GM19455 (cell line): ENCODE results near the gene CDH12.
"Not testable (repeated sequence)": the region's sequence is repeated elsewhere in the genome, so short reads cannot be mapped to it uniquely, and the experiment has no call there.

ENCODE experiments used
- ATAC-seq: cut with Tn5 transposase; IDR thresholded peaks from one replicate; pipeline ENCODE4 v1.9.1; 2021; ENCODE audit not compliant: unreplicated experiment

CDH12 gene

DNA sequence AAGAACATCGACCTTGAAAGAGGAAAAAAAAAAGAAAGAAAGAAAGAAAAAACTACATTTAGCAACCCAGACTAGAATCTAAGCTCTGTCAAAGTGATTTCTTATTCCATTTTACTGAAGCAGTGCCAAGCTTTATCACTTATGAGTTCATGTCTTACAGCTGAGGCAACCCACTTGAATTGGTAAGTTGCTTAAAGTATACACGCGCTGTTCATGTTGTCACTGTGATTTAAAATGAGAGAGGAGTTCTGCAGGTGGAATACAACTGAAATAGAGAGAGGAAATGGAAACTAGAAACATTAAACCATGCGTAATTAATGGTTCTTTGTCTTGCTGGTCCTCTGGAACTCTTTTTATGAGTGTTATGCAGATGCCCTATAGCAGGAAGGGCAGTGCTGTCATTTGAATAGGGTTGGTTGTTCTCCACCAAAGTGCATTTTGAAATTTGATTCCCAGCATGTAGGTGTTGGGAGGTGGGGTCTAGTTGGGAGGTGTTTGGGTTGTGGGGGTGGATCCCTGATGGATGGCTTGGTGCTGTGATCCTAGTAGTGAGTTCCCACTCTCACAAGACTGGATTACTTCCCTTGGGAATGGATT, 665.4 kb downstream of the CDH12 start:
- ATAC-seq, result not testable (repeated sequence)

GRCh38 chr5:22169226-22169625, 683.9 kb downstream of the CDH12 start:
- not testable (repeated sequence) for ATAC-seq

- not testable (repeated sequence) for ATAC-seq
These were observed 684.4 kb downstream of the CDH12 start for GRCh38 chr5:22168704-22169103.

DNA sequence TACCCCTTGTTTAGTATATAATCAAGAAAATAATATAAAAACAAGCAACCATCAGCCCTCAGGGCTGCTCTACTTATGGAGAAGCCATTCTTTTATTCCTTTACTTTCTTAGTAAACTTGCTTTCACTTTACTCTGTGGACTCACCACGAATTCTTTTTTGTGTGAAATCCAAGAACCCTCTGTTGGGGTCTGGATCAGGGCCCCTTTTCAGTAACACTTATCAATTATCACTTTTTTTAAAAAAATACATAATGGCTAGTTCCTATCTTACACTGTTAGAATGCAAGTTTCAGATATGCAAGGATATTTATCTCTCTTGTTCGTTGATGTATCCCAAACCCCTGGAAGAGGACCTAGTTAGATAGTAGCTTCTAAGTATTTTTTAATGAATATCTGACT, 687.2 kb downstream of the CDH12 start:
- ATAC-seq, result not testable (repeated sequence)

DNA sequence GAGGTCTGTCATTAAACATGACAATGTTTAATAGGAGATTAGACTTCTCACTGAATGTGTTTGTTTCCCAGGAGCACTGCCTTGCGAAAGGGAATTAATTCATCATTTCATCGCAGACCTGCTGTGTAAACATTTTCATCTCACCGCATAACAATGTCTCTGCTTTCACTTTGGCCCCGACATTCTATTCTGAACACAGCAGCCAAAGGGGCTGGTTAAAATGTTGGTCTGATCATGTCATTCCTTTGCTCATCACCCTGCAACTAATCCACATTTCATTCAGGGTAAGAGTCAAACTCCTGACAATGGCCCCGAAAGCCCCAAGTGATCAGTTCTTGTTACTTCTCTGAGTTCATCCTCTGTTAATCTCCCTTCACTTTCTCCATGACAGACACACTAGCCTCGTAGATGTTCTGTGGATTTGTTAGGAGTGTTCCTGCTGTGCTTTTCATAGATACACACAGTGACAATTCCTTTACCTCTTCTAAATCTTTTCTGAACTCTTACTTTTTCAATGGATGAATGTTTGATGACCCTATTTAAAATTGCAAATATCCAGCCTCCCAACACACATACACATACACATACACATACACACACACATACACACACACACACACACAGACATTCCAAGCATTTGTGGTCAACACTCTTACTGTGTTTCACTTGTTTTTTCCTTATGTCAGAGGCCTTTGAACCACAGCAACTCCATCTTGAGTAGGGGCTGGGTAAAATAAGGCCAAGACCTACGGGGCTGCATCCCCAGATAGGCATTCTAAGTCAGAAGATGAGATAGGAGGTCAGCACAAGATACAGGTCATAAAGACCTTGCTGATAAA, 688.0 kb downstream of the CDH12 start:
- ATAC-seq, result not testable (repeated sequence)

DNA sequence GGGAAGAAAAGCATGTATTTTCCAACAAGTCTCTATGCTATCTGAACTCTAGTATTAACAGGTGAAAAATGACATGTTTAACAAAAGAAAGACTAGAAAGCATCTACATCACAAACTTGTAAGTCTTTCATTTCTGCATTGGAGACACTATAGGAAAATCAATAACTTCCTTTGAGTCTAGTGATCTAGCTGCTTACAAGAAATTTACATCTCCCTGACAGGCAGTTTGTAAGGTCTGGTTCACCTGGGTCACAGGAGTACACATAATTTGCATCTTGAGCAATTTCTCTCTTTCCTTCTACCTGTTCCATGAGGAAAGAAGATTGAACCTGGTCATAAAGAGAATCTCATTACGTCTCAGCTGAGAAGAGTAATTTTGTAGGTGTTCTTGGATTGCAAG, 696.2 kb downstream of the CDH12 start:
- not testable (repeated sequence) for ATAC-seq

GRCh38 chr5:22154779-22155178, 698.4 kb downstream of the CDH12 start:
- not testable (repeated sequence) for ATAC-seq

GRCh38 chr5:22151801-22152200, 701.3 kb downstream of the CDH12 start:
- ATAC-seq, result not testable (repeated sequence)

DNA sequence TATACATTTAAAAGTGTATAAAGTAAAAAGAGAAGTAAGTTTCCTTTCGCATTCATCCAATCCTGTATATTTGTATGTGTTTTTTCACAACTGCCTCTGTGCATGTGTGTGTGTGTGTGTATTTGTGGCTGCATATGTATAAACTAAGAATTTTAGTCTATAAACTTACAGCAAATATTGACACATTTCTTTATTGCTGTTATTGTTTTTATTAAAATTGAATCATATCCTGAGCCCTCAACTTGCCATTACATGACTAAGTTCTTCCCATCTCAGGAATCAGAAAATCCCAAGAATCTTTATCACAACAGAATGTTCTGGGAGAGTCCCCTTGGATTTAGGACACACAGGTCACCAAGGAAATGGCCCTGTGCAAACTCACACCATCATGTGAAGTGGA, 712.7 kb downstream of the CDH12 start:
- not testable (repeated sequence) for ATAC-seq

DNA sequence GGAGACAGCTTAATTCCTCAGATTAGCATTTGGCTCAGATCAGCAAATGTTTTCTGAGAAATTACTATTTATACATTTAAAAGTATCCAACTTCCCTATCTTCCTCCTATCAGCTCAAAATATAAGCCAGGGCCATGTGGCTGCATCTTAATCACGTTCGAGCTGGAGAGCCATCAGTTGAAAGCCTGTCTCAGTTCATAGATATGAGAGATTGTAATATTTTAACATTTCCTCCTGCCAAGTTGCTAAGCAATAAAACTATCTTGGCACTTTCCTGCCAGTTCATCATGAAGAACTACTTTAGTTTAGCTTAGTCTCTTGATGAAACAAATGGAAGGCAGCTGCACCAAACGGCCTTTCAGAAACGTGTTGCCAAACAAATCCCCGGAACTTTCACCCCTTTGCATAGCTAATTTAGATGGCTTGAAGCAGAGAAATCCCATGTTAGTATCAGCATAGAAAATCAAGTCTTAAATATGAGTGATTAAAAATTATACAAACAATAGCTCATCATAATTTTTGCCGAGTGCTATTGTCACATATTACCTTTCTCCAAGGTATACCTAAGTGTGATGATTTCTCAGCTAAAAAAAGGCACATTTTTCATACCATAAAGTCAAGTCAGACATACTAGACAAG, 713.4 kb downstream of the CDH12 start:
- not testable (repeated sequence) for ATAC-seq

DNA sequence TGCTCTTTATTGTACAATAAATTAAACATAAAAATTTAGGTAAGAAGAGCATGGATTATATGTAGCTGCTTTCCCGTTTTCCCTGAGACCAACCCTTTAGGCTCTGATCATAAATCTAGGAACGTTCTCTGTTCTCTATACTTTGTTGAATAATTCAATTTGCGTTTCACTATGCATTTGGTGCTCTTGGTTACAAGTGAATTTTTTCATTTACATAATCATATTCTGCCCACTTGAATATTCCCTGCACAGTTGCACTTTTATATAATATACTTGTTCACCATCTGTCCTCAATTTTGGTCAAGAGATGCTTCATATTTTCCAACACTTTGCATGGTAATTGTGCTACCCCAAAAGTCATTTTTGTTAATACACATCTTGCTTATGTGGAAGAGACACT, 741.8 kb downstream of the CDH12 start:
- ATAC-seq, result no peak

DNA sequence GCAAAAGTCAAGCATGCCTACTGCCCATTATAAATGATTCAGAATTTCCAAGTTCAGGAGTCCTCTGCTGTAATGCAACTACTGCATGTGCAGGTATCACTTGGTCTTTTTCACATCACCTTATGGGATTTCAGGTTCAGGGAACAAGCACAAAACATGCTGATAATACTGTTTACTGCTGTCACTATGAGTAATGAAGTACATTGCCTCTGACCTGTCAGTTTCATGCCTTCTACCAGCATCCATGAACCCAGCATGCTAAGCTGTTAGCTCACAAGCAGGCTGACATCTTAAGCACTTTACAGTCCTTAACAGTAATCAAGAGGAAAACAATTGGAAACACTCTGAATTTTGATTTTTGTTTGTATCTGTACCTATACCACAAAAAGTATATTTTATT, 743.8 kb downstream of the CDH12 start:
- no peak for ATAC-seq

DNA sequence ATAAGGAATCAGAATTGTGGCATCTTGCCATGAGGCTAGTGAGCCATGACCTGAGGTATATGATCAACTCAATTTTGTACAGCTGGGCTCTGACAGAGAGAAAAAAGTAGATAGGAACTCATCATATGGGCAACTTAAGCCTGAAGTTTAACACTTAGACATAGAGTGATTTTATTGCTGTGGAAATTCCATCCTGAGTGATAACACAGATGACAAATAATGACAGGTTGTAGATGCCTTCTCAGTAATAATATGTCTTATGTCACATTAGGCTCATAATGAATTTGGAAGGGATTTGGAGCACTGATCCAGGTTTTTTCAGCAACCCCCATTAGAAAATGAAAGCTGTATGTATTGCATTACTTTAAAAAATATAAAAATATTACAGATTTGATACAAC, 744.6 kb downstream of the CDH12 start:
- ATAC-seq, result no peak

GRCh38 chr5:22102823-22103359, 750.3 kb downstream of the CDH12 start:
- no peak for ATAC-seq

DNA sequence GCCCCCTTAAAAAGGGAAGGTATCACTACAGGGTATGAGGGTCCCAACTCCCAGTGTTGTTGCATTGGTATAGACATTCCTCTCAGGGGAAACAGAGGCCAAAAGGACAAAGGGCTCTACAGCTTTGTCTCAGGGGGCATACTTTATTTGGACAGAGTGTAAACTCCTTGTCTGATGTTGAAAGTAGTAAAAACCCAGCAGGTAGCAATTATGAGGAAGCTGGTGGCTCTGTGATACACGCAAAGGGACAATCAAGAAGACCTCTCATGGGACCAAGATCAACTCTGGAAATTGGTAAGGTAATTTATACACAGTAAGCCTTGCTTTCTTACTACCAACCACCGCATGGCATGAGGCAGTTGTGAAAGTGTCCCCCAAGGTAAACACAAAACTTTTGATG, 764.6 kb downstream of the CDH12 start:
- ATAC-seq, result no peak

GRCh38 chr5:22079566-22079965, 773.6 kb downstream of the CDH12 start:
- ATAC-seq, result no peak

DNA sequence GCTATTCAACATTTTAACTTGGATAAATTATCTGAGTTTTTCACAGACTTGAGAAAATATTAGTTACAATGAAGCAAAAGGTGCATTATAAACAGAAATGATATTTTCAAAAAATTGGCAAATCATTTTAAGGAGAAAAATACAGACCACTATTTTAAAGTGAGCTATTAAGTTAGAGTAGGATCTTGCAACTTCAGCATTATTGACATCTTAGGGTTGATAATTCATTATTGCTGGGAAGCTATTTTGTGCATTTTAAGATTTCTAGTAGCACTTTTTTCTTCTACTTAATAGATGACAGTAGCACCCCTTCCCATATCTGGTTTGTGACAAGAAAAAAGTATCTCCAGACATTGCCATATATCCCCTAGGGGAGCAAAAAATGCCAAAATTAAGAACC, 774.1 kb downstream of the CDH12 start:
- ATAC-seq, result no peak

- ATAC-seq, result no peak
These were observed 776.6 kb downstream of the CDH12 start for GRCh38 chr5:22076586-22076985.

DNA sequence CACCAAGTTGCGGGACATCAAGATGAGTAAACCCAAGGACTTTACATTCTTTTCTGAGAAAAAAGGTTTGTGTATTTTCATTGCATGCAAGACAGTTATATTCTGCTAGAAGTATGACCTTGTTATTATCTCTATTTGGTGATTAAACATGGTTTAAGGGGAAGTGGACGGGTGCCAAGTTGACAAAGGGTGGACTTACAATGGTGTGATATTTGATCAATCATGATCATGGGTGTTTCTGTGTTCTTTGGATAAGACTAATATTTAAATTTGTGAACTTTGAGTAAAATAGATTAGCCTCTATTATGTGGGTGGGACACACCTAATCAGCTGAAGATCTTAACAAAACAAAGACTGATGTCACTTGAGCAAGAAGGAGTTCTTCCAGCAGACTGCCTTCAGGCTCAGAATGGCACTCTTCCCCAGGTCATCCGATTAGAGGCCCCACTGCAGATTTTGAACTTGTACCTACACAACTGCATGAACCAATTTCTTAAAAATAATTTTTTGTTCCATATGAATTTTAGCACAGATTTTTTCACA, 782.9 kb downstream of the CDH12 start:
- ATAC-seq, result no peak

- no peak for ATAC-seq
These were observed 789.4 kb downstream of the CDH12 start for GRCh38 chr5:22063717-22064116.

GRCh38 chr5:22058620-22059019, 794.5 kb downstream of the CDH12 start:
- no peak for ATAC-seq
